SK-N-DZ (cell line): ENCODE measurements around the gene CD1C. TPM values are rescaled to one million over a fixed set of nuclear protein-coding genes. Genes with fewer than 3 reads are reported as not detected.
"Not testable (repeated sequence)": the region's sequence is repeated elsewhere in the genome, so short reads cannot be mapped to it uniquely, and the experiment has no call there.

Source experiments
- DNase-seq: peaks from one replicate; pipeline ENCODE4 v3.0.0-alpha.2; 2015; ENCODE audit warnings: low spot score
- polyA plus RNA-seq, 2 experiments: library from polyadenylated mRNA; depleted of rRNA; stranded (reverse); fragments of >200 nt; gene quantifications; 2 replicates each; pipeline ENCODE4 v1.2.3, GENCODE V29; 2014

Gene CD1C
- not detected in 2 replicates for polyA plus RNA-seq (2014; cell fraction: cytosol; rRNA removed)
- not detected in 2 replicates for polyA plus RNA-seq (2014; cell fraction: nucleus; rRNA removed)

DNA sequence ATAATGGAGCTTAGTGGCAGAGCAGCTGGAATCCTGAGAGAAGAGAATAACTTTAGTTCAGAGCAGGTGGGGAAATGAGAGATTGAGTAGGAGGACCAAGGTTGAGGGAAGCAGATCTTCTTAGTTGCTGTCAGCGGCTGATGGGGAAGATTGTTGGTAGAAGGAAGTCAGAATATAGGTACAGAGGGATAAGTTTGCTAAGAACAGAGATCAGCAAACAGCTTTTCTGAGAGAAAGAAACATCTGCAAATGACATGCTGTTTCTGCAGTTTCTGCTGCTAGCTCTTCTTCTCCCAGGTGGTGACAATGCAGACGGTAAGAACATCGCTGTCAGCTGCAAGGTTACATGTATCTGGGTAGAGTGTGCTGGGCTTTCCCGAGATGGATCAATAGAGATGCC, at the start of gene CD1C:
Gene CD1C (plus strand): TSS at position 113 of the 400 bp plus-strand sequence. CDS start 142 bp downstream, at position 255.
- no peak for DNase-seq

- DNase-seq = no peak
These were observed 43.1 kb upstream of the CD1C start for GRCh38 chr1:158246650-158247049.

DNA sequence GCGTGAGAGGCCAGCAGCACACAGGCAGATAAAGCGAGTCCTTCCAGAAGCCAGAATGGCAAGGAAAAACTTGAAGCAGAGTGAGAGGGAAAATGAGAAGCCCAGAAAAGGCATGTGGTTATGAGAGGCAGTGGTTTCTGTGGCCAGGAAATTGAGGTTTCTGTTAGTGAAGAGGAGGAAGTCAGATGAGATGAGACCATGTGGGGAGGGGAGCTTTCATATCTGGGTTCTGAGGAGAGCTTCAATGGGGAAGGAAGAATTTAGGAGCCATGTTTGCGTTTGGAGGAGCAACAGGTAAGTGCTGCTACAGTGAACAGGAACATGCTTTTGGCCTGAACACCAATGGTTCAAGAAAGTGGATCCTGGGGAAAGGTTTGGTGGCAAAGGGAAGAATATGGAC, 41.6 kb upstream of the CD1C start:
- no peak for DNase-seq

GRCh38 chr1:158248771-158249170, 41.0 kb upstream of the CD1C start:
- DNase-seq = no peak

DNA sequence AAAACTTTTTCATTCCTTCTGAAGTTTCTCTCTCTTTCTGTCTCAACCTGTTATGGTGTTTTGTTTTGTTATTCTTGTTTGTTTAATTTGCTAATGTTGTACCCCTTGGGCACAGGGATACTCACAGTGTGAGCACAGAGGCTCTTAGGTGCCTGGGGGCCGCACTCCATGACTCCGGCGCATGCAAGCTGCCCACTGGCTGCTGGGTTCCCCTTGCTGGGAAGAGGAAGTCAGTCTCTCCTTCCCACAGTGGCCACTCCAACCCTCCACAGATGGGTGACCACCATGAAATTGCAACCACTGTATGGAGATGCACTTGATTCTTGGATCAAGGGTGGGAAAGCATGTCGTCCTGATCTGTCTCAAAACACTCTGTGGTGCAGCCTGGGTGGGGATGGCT, 40.1 kb upstream of the CD1C start:
- no peak for DNase-seq

- DNase-seq = no peak
These were observed 38.6 kb upstream of the CD1C start for GRCh38 chr1:158251163-158251562.

DNA sequence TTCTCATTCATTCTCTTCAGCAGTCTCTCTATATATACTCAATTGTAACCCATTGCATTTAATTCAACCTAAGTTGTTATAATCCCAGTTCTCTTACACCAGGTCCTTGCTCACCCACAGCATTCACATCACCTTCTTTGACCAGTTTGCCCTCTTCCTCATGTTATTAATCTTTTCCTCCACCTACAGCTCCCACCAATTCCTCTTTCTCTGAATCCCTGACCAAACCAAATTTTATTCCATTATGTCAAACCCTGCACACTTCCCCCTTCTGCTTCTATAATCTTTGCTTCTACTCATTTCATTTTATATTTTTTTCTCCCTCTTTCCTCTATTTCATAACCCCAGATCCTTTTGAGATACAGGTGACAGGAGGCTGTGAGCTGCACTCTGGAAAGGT, 34.1 kb upstream of the CD1C start:
- no peak for DNase-seq

DNA sequence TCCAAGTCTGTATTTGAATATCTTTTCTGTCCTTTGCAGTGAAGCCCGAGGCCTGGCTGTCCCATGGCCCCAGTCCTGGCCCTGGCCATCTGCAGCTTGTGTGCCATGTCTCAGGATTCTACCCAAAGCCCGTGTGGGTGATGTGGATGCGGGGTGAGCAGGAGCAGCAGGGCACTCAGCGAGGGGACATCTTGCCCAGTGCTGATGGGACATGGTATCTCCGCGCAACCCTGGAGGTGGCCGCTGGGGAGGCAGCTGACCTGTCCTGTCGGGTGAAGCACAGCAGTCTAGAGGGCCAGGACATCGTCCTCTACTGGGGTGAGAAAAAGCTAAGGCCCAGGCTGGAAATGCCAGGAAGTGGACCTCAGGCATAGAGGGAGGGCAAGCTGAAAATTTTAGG, 33.0 kb upstream of the CD1C start:
- DNase-seq = not testable (repeated sequence)

DNA sequence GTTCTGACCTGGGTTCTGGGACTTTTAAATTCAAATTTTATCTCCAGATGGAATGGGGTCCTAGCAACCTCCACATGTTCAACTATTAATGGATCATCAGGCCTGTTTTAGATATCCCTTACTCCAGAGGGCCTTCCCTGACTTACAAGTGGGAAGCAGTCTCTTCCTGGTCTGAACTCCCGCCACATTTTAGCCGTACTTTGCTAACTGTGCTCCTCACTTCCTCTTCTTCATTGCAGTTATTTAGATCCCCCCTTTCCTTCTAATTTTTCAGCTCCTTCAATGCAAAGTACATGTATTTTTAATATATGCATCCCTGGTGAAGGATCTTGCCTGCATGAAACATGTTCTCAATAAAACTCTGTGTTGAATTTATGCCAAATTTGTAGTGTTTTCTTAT, 31.8 kb upstream of the CD1C start:
- DNase-seq = no peak

DNA sequence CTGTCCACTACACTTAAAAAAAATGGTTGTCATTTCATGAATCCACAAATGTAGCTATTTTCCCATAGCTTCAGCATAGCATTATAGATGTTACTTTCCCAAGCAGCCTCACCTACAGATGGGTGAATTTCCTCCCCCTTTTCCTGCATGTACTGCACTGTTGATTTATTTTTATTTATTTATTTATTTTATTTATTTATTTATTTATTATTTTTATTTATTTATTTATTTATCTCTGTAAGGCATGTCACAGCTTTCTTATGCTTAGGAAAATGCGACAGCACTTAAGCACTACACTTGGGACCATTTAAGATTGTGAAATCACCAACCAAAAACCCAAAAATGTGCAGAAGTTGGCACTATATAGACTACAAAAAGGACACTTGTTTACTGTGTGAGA, 30.6 kb upstream of the CD1C start:
- DNase-seq = no peak

DNA sequence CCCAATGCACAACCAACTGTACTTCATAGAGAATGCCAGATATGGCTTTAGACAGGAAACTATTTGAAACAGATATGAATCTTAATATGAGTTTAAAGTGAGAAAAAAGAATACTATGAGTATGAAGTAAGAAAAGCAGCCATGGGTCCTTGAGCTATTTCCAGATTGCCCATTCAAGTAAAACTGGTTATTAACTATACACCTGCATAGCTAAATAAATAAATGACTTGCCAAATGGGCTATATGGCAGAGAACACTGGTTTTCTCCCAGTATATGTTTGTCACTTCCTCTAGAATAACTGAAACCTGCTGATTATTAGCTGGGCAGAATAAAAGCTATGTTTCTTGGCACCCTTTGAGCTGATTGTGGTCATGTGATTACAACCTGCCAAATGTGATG, 17.0 kb upstream of the CD1C start:
- no peak for DNase-seq

- DNase-seq = no peak
These were observed 14.9 kb upstream of the CD1C start for GRCh38 chr1:158274797-158275196.

GRCh38 chr1:158282421-158282820, 7.3 kb upstream of the CD1C start:
- not testable (repeated sequence) for DNase-seq

DNA sequence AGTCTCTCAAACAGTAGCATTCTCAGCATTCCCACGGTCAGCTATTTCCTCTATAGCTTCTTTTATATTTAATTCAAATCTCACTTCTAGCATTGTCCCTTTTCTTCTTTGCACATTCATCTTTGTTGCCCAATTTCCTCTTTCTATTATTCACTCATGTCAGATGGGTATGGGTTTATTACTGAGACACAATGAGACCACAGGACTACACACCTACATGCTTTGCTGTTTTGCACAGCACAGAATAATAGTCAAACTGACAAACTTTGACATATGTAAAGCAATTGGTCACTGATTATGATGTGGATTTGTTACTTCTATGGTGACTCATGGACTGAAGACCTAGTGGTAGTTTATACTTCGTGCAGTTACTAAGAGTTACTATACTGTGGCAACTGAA, 5.8 kb upstream of the CD1C start:
- no peak for DNase-seq

GRCh38 chr1:158285756-158286241, 3.9 kb upstream of the CD1C start:
- DNase-seq = no peak

- DNase-seq = no peak
These were observed 3.2 kb upstream of the CD1C start for GRCh38 chr1:158286487-158286886.

DNA sequence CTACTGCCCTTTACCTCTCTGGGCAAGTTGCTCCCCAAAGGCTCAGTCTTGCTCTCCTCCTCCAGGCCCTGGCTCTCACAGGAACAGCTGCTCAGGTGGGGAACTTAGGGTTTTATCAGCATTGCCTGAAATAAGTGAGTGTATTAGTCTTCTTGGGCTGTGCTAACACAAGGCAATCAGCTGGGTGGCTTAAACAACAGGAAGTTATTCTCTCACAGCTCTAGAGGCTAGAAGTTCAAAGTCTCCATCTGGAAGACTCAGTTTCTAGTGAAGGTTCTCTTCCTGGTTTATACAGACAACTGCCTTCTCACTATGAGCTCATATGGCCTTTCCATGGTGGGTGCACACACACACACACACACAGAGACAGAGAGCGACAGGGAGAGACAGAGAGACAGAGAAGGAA, 2.8 kb upstream of the CD1C start:
- no peak for DNase-seq

DNA sequence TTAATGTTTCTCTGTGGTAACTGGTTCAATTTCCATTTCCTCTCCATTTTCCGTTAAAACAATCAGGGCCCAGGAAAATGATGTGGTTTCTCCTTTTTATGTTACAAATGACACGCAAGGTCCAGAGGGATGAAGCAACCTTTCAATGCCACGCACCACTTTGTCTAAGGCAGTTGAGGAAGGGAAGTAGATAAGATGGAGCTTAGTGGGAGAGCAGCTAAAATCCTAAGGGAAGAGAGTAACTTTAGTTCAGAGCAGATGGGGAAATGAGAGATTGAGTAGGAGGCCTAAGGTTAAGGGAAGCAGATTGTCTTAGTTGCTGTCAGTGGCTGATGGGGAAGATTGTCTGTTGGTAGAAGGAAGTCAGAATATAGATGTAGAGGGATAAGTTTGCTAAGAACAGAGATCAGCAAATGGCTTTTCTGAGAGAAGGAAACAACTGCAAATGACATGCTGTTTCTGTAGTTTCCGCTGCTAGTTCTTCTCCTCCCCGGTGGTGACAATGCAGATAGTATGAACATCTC, 660 bp downstream of the CD1C start:
- no peak for DNase-seq

- no peak for DNase-seq
These were observed 6.1 kb downstream of the CD1C start for GRCh38 chr1:158295791-158296190.

- no peak for DNase-seq
These were observed 20.9 kb downstream of the CD1C start for GRCh38 chr1:158310623-158311022.

GRCh38 chr1:158311066-158311465, 21.3 kb downstream of the CD1C start:
- no peak for DNase-seq

DNA sequence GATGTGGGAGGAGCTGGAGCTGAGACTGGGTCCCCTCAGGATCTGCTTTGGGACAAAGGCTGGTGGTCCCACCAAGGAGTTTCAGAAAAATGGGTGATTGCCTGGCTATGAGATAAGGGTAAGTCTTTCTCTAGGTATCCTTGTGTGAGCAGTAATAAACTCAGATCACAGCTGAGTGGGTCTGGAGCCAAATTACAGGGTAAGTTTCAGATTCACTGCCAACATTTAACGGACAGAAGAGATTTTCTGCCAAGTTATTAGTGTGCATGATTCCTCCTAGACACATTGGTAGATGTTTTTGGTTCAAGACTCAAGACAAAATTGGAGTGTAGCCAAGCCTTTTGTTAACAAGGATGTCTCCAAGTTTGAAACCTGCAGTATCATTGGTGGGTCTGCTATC, 34.1 kb downstream of the CD1C start:
- no peak for DNase-seq

DNA sequence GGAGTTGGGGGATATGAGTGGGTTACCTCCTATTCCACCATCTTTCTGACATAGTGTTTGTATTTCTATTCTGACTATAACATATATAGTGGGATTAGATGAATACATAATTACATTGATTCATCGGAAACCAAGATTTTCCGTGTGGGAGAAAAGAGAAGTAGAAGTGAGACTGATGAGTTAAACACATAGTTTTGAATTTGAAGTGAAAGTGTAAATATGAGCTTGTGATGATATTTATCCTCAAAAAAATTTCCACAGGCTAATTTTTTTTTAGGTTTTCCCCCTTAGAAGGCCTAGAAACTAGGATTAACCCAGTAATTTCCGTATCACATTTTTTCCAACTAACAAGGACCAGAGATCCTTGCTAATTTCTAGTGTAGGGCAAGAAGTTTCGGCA, 34.7 kb downstream of the CD1C start:
- no peak for DNase-seq

DNA sequence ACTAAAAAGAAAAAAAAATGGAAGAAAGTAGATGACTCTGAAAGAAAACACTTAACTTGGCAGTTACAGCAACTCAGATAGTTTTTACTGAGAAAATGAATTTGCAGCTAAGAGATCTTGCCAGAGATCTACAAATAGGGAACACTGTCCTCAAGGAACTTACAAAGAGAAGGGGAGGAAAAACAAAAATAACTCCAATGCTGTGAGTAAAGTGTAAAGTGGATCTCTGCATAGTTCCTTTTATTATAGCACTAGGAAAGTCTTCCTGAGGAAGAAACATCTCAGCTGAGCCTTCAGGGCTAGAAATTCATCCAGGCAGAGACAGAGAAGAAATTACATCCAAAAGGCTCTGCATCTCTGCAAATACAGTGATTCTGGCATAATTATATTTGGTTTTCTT, 37.8 kb downstream of the CD1C start:
- no peak for DNase-seq
